Measurements from ENCODE around the gene PARP9.
"Not testable (repeated sequence)": the region's sequence is repeated elsewhere in the genome, so short reads cannot be mapped to it uniquely, and the experiment has no call there.

Gene PARP9

GRCh38 chr3:122576174-122576940, 12.3 kb upstream of the PARP9 start:
- H2AFZ ChIP-seq (ENCODE audit: low read depth, low read length): no peak overlapping the region
- H3K4me1 ChIP-seq (ENCODE audit: low read length): peaks cover 62% of the 10 kb centered on the region
- peaks cover 58% of the 10 kb centered on the region for H3K79me2 ChIP-seq (ENCODE audit: low read length)
- H3K9me3 ChIP-seq (ENCODE audit: insufficient read depth, low read length): peaks cover 8% of the 10 kb centered on the region
- peak overlapping the region; percentile 86 for H3K4me3 ChIP-seq (ENCODE audit: low read length)
- no peaks in the 10 kb centered on the region for H3K27me3 ChIP-seq (ENCODE audit: low read depth, low read length)
- peak overlapping the region; percentile 97 for H3K27ac ChIP-seq (ENCODE audit: low read length)
- TF ChIP-seq CTCF (IDR thresholded peaks at IDR 0.05; ENCODE audit: low read depth, low read length) (no peak), EZH2phosphoT487 (IDR thresholded peaks at IDR 0.05; ENCODE audit: low read depth) (peak; percentile 77; the same call in 1 of the 2 replicates)
- peak overlapping the region; percentile 98 for H3K9ac ChIP-seq (ENCODE audit: low read length)
- peak overlapping the region; percentile 80 for H3K4me2 ChIP-seq (ENCODE audit: low read length)
- no peaks in the 10 kb centered on the region for H4K20me1 ChIP-seq (ENCODE audit: insufficient read depth, low read length)
- H3K36me3 ChIP-seq (replicated peaks; ENCODE audit: low read depth, low read length): peaks cover 42% of the 10 kb centered on the region

- peaks cover 33% of the 10 kb centered on the region for H3K79me2 ChIP-seq (ENCODE audit: low read length)
- H3K4me3 ChIP-seq (ENCODE audit: low read length): no peak overlapping the region
- H3K4me2 ChIP-seq (ENCODE audit: low read length): peak overlapping the region; percentile 43
- peaks cover 67% of the 10 kb centered on the region for H3K4me1 ChIP-seq (ENCODE audit: low read length)
- no peaks in the 10 kb centered on the region for H3K27me3 ChIP-seq (ENCODE audit: low read depth, low read length)
- H3K36me3 ChIP-seq (replicated peaks; ENCODE audit: low read depth, low read length): peaks cover 58% of the 10 kb centered on the region
- H3K9me3 ChIP-seq (ENCODE audit: insufficient read depth, low read length): no peaks in the 10 kb centered on the region
- peak overlapping the region; percentile 97 for H3K27ac ChIP-seq (ENCODE audit: low read length)
- no peak overlapping the region for H2AFZ ChIP-seq (ENCODE audit: low read depth, low read length)
- peak overlapping the region; percentile 63 for H3K9ac ChIP-seq (ENCODE audit: low read length)
- H4K20me1 ChIP-seq (ENCODE audit: insufficient read depth, low read length): no peaks in the 10 kb centered on the region
- TF ChIP-seq EZH2phosphoT487 (IDR thresholded peaks at IDR 0.05; ENCODE audit: low read depth) (no peak), CTCF (IDR thresholded peaks at IDR 0.05; ENCODE audit: low read depth, low read length) (no peak)
Measured at GRCh38 chr3:122572940-122573412, 8.9 kb upstream of the PARP9 start.

DNA sequence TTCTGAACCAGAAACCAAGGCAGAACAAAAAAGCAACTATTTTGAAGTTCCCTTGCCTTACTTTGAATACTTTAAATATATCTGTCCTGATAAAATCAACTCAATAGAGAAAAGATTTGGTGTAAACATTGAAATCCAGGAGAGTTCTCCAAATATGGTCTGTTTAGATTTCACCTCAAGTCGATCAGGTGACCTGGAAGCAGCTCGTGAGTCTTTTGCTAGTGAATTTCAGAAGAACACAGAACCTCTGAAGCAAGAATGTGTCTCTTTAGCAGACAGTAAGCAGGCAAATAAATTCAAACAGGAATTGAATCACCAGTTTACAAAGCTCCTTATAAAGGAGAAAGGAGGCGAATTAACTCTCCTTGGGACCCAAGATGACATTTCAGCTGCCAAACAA, 4.7 kb upstream of the PARP9 start:
- Histone ChIP-seq H2AFZ (ENCODE audit: low read depth, low read length) (no peak overlapping the region), H3K9me3 (ENCODE audit: insufficient read depth, low read length) (no peaks in the 10 kb centered on the region), H3K4me2 (ENCODE audit: low read length) (peak overlapping the region; percentile 48), H3K4me1 (ENCODE audit: low read length) (peaks cover 70% of the 10 kb centered on the region), H3K27ac (ENCODE audit: low read length) (peak overlapping the region; percentile 73), H4K20me1 (ENCODE audit: insufficient read depth, low read length) (no peaks in the 10 kb centered on the region), H3K36me3 (replicated peaks; ENCODE audit: low read depth, low read length) (peaks cover 72% of the 10 kb centered on the region), H3K27me3 (ENCODE audit: low read depth, low read length) (no peaks in the 10 kb centered on the region), H3K9ac (ENCODE audit: low read length) (peak overlapping the region; percentile 53), H3K79me2 (ENCODE audit: low read length) (peaks cover 45% of the 10 kb centered on the region), H3K4me3 (ENCODE audit: low read length) (no peak overlapping the region)
- TF ChIP-seq EZH2phosphoT487 (IDR thresholded peaks at IDR 0.05; ENCODE audit: low read depth) (no peak), CTCF (IDR thresholded peaks at IDR 0.05; ENCODE audit: low read depth, low read length) (no peak)

DNA sequence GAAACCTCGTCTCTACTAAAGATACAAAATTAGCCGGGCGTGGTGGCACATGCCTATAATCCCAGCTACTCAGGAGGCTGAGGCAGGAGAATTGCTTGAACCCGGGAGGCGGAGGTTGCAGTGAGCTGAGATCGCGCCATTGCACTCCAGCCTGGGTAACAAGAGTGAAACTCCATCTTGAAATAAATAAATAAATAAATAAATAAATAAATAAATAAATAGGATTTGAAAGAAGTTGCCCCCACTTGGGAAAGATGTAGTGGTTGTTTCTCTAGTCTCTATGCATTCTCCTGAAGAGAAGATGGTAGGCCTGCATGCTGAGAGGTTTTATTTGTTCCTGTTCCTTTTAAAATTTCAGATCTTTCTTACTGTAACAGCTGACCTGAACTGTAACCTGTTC, 4.0 kb upstream of the PARP9 start:
- not testable (repeated sequence) for H3K9me3 ChIP-seq (ENCODE audit: insufficient read depth, low read length); H3K4me3 ChIP-seq (ENCODE audit: low read length); H2AFZ ChIP-seq (ENCODE audit: low read depth, low read length); H4K20me1 ChIP-seq (ENCODE audit: insufficient read depth, low read length); H3K27me3 ChIP-seq (ENCODE audit: low read depth, low read length)
- Histone ChIP-seq H3K9ac (ENCODE audit: low read length) (peak overlapping the region; percentile 53), H3K79me2 (ENCODE audit: low read length) (peaks cover 45% of the 10 kb centered on the region), H3K4me2 (ENCODE audit: low read length) (peak overlapping the region; percentile 48), H3K36me3 (replicated peaks; ENCODE audit: low read depth, low read length) (peaks cover 66% of the 10 kb centered on the region), H3K4me1 (ENCODE audit: low read length) (peaks cover 70% of the 10 kb centered on the region), H3K27ac (ENCODE audit: low read length) (peak overlapping the region; percentile 73)

Data from OCI-LY3 (cell line).